GM19467 (cell line): ENCODE data around the gene MT1X.

Experiments used
- ATAC-seq: cut with Tn5 transposase; IDR thresholded peaks from one replicate; pipeline ENCODE4 v1.9.1; 2021; ENCODE audit warnings: mild to moderate bottlenecking, moderate library complexity; ENCODE audit not compliant: unreplicated experiment

MT1X gene

GRCh38 chr16:56675685-56676210 lies 6.5 kb upstream of the MT1X start:
- no peak for ATAC-seq

DNA sequence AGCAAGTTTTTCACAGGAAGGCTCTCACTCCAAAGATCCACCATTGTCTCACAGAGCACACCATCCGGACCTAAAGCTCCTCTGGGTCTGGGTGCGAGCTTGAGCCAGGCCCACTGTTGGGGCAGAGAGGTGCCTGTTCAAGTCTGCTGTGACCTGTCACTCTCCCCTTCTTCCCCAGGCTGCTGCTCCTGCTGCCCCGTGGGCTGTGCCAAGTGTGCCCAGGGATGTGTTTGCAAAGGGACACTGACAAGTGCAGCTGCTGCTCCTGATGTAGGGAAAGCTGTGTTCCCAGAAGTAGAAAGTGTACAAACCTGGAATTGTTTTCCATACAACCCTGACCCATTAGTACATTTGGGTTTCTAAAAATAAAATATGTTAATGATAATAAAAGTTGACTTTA lies 4.8 kb upstream of the MT1X start:
- ATAC-seq = no peak

- ATAC-seq = no peak
These were observed 3.1 kb upstream of the MT1X start for GRCh38 chr16:56679078-56679730.

GRCh38 chr16:56679818-56680217 lies 2.5 kb upstream of the MT1X start:
- ATAC-seq = no peak

DNA sequence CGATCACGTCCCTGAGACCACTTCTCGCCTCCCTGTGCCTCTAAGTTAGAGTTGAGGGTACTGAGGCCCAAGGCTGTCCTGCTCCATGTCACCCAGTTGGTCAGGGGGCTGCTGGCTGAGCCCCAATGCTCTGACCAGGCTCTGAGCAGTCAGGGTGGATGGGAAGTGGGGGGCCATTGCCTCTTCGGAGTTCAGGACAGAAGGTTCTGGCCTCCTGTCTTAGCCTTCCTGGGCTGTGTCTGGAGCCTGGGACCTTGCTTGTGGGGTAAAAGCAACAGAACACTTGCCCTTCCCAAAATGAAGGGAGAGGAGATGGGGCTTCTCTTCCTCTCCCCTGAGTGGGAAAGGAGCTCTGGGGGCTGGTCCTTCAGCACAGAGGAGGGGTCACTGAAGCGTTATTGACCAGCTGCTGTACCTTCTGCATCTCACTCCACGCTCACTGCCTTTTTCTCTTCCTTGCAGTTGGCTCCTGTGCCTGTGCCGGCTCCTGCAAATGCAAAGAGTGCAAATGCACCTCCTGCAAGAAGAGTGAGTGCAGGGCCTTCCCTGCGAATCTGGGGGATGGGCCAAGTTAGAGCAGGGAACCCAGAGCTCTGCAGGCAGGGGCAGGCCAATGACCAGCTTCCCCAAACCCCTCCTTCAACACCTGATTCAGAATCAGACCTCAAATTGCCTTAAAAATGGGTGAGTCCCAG lies 580 bp downstream of the MT1X start:
- peak; percentile 3 for ATAC-seq

DNA sequence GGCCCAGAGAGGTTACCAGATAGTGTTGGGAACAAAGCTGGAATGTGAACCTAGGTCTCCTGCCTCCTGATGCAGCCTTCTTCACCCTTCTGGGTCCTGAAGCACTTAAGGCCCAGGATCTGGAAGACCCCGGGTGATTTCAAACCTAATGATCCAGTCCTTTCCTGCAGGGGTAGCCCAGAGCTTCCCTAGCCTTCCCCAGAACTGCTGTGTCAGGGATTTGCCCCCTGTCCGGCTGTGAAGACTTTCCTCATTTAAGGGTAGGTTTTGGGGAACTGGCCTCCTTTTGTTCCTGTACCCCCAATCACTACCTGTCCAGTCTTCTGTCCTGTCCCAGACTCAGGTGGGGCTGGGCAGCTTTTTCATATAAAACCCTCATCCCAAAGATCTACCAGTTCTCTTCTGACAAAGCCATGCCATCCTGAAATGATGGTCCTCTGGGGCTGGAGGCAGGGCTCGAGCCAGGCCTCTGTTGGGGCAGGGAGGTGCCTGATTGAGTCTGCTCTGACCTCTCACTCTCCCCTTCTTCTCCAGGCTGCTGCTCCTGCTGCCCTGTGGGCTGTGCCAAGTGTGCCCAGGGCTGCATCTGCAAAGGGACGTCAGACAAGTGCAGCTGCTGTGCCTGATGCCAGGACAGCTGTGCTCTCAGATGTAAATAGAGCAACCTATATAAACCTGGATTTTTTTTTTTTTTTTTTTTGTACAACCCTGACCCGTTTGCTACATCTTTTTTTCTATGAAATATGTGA lies 1.3 kb downstream of the MT1X start:
- no peak for ATAC-seq

GRCh38 chr16:56684256-56684925 lies 2.1 kb downstream of the MT1X start:
- no peak for ATAC-seq

DNA sequence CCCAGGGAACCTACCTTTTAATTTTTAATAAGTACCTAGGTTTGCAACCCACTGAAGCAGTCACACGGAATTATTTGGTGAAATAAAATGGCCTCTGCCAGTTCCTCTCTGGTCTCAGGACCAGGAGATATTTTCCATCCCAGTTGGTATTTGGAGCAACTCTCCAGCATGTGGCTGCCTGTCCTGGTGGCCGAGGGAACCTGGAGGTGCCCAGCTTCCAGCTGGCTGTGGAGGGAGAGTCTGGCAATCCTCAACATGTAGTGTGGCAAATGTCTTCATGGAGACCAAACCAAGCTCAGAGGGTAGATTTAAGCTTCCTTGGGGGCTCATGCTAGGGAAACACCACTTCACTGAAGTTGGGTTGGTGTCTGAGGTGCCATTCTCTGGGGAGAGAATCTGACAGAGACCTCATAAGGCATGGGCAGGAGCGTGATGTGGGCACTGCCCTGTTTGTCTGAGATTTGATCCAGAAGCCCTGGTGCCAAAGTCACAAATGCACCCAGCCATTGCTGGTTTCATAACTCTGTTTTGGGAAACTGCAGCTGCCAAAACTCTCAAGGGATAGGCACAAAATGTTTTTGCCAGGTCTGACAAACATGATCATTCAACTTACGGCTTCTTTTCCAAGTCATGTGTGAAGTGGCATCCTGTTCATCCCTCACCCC lies 2.8 kb downstream of the MT1X start:
- ATAC-seq = no peak

GRCh38 chr16:56686758-56687157 lies 4.5 kb downstream of the MT1X start:
- ATAC-seq = no peak

GRCh38 chr16:56688762-56689161 lies 6.5 kb downstream of the MT1X start:
- ATAC-seq = no peak

DNA sequence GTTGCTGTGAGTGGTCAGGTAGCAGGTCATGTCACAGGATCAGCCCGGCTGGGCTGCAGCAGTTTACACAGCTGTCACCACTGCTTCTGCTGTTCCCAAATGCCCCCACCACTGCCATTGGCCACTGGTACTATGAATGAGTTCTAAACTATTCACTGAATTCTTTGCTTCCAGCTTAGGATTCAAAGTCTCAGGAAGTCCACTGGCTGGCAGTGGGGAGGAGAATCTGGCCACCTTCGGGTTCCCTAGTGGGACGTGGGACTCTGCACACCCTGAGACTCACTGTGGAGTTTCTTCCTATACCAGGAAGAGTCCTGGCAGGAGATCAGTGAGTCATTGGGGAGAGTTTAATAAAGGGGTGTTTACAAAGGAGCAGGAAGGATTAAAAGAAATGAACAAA lies 6.9 kb downstream of the MT1X start:
- ATAC-seq = no peak

- no peak for ATAC-seq
These were observed 8.3 kb downstream of the MT1X start for GRCh38 chr16:56690420-56691122.

DNA sequence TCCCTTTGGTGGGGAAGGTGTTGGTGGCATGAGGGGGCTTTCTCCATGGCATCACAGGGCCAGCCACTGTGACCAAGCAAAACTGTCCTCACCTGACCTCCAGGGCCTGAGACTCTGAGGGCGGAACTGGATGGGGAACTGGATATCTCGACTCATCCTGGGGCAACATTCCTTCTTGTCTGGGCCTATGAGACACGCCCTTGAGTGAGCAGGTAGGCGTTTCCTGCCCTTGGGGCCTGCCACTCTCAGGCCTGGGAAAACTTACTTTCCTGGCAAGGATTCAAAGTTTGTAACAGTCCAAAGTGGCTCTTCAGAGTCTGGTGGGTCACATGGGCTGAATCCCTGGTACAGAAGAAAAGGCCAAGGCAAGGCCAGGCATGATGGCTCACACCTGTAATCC lies 9.6 kb downstream of the MT1X start:
- ATAC-seq = no peak

GRCh38 chr16:56695246-56695645 lies 13.0 kb downstream of the MT1X start:
- no peak for ATAC-seq

- no peak for ATAC-seq
These were observed 15.3 kb downstream of the MT1X start for GRCh38 chr16:56697456-56698155.

- no peak for ATAC-seq
These were observed 17.9 kb downstream of the MT1X start for GRCh38 chr16:56700195-56700594.

- ATAC-seq = no peak
These were observed 18.4 kb downstream of the MT1X start for GRCh38 chr16:56700631-56701030.

- no peak for ATAC-seq
These were observed 19.3 kb downstream of the MT1X start for GRCh38 chr16:56701534-56701933.

GRCh38 chr16:56702836-56703235 lies 20.6 kb downstream of the MT1X start:
- ATAC-seq = no peak
